Right lobe of liver (tissue), 6 donors: Measurements from ENCODE around the gene HSD17B12. TPM values are rescaled to one million over a fixed set of nuclear protein-coding genes. Genes with fewer than 3 reads are reported as not detected.

ENCODE experiments used
- ATAC-seq, 4 donors: fragments of 200-7000 bp; cut with Tn5 transposase; one replicate each; pipeline ENCODE4 v1.9.1; 2020; ENCODE audit warnings: mild to moderate bottlenecking in 4 of 4, moderate library complexity in 4 of 4
- DNase-seq, 3 donors: peaks; one replicate each; pipeline ENCODE4 v3.0.0-alpha.2; 2020
- H3K27ac ChIP-seq, 3 donors: fragments of 200-600 bp; one replicate each; pipeline ENCODE4 v1.8.0; 2022
- H3K27me3 ChIP-seq, 2 donors: fragments of 200-600 bp; one replicate each; pipeline ENCODE4 v1.8.0; 2022
- H3K36me3 ChIP-seq, 4 donors: fragments of 200-600 bp; sonication (generic) in 1 of 4; one replicate each; pipeline versions ENCODE4 v1.5.1 to v1.8.0; 2017 to 2022; ENCODE audit warnings: control low read depth in 1 of 4
- H3K4me1 ChIP-seq, 4 donors: fragments of 200-600 bp; sonication (generic) in 1 of 4; one replicate each; pipeline versions ENCODE4 v1.5.1 to v1.8.0; 2017 to 2022; ENCODE audit warnings: control low read depth in 1 of 4
- H3K4me3 ChIP-seq, 3 donors: fragments of 200-600 bp; one replicate each; pipeline ENCODE4 v1.8.0; 2022
- H3K9me3 ChIP-seq, 4 donors: fragments of 200-600 bp; sonication (generic) in 1 of 4; one replicate each; pipeline versions ENCODE4 v1.5.1 to v1.8.0; 2017 to 2022; ENCODE audit warnings: control low read depth in 1 of 4
- POLR2A ChIP-seq: fragments of 450-650 bp; IDR thresholded peaks from one replicate; pipeline ENCODE4 v1.6.1; 2017; ENCODE audit warnings: antibody characterized with exemption, mild to moderate bottlenecking
- WGBS: methylation state at CpG from one replicate; pipeline ENCODE4 v1.1.6; 2018; ENCODE audit warnings: low coverage, low lambda C conversion rate; ENCODE audit not compliant: insufficient coverage; ENCODE audit errors: missing lambda C conversion rate; 5-methylcytosine and 5-hydroxymethylcytosine counted together
- intact Hi-C, 2 donors: fragments of 100-400 bp; cut with DNase I; formaldehyde crosslinking; loops; one replicate each; pipeline versions ENCODE4 v1.11.2 to v1.14.1; 2022
- total RNA-seq, 6 experiments: library from RNA; depleted of rRNA in 2 of 6; stranded (reverse); fragments of >200 nt in 2 of 6; fragmentation: NEBNext Ultra II Directional in 3 of 6; extraction: Animal tissue kit (Norgen Biotek cat#: 25700) in 3 of 6; gene quantifications; one replicate each; pipeline versions ENCODE4 v1.1.0 to v1.2.4, GENCODE V29; 2016 to 2023
- TF ChIP-seq, protein P1 (sequence below), 4 donors: fragments of 200-600 bp in 3 of 4; fragments of 450-650 bp in 1 of 4; IDR thresholded peaks; one replicate each; pipeline versions ENCODE4 v1.5.1 to v1.8.0; 2016 to 2022; ENCODE audit warnings: antibody characterized with exemption in 4 of 4, mild to moderate bottlenecking in 2 of 4
- donor health status: DM: no; HTN: yes; CAD: no.
- donor health status: DM: no; HTN: no; CAD: no.
- donor health status: DM: no; HTN: no; CAD: no.
- donor health status: DM: no; HTN: yes; CAD: no.
- donor health status: DM: no; HTN: yes; CAD: no.

Gene HSD17B12
- total RNA-seq, 6 experiments from 2014 or later: 68.3 to 107 (median 93.2) TPM

DNA sequence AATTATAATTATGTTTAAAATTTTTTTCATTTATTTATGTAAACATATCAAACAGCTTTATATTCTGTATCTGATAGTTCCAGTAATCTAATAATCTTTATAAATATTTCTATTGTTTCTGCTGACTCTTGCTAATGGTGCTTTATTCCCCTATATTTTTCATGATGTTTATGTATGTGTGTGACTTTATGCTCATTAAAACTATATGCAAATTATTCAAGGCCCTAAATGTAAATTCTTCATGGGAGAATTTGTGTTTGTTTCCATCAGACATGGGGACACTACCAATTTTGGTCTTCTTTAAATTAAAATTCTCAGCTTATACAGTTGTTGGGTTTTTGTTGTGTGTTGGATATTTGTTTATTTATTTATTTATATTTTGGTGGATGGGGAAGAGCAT lies 186.4 kb downstream of the HSD17B12 start:
- Histone ChIP-seq H3K4me1 (peaks cover 0 to 6% (median 0%) of the 10 kb centered on the region in 4 donors), H3K27me3 (no peaks in the 10 kb centered on the region), H3K36me3 (no peaks in the 10 kb centered on the region), H3K9me3 (no peaks in the 10 kb centered on the region), H3K4me3 (no peak overlapping the region), H3K27ac (no peak overlapping the region)
- DNase-seq: no peak
- ATAC-seq: no peak
- intact Hi-C loops: no loop called here
- TF ChIP-seq POLR2A: no peak

DNA sequence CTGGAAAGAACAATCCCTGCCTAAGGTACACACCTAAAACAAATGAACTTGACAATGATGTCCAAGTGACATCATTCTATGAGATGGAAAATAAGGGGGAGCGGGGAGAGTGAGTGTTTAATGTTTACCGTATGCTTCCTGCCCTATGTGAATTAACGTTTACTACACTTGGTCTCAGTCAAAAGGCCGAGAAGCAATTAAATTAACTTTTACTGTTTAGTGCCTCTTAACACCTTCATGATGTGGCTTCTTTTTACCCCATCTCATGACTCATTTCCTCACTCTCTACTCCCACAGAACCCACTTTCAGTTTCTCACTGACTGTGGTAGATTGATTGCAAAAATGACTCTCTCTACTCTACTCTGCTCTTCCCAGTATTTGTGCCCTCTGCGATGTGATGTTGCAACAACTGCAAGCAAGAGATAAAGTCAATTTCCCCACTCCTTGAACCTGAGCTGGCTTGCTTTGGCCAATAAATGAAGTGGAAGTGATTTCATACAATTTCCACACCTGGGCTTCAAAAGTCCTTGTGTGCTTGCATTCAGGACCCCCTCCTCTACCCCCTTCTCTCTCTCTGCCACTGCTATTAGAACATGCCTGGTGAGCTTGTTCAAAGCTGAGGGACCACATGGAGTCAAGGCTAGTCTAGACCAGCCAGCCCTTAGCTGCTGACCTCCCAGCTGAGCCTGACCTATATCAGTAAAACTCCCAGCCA lies 188.5 kb downstream of the HSD17B12 start:
- Histone ChIP-seq H3K36me3 (no peaks in the 10 kb centered on the region), H3K4me3 (no peak overlapping the region), H3K9me3 (no peaks in the 10 kb centered on the region), H3K27ac (peak overlapping the region in 1 of 3 donors; percentile 2), H3K27me3 (no peaks in the 10 kb centered on the region), H3K4me1 (peaks cover 0 to 6% (median 0%) of the 10 kb centered on the region in 4 donors)
- WGBS: 24% methylated on average over 5 of the region's 5 CpGs
- intact Hi-C loops: no loop called here
- DNase-seq (peak in 1 of 3 donors; percentile 52), ATAC-seq (peak; percentile 88 to 99 (median 97))
- TF ChIP-seq, protein P1, sequence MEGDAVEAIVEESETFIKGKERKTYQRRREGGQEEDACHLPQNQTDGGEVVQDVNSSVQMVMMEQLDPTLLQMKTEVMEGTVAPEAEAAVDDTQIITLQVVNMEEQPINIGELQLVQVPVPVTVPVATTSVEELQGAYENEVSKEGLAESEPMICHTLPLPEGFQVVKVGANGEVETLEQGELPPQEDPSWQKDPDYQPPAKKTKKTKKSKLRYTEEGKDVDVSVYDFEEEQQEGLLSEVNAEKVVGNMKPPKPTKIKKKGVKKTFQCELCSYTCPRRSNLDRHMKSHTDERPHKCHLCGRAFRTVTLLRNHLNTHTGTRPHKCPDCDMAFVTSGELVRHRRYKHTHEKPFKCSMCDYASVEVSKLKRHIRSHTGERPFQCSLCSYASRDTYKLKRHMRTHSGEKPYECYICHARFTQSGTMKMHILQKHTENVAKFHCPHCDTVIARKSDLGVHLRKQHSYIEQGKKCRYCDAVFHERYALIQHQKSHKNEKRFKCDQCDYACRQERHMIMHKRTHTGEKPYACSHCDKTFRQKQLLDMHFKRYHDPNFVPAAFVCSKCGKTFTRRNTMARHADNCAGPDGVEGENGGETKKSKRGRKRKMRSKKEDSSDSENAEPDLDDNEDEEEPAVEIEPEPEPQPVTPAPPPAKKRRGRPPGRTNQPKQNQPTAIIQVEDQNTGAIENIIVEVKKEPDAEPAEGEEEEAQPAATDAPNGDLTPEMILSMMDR (IDR thresholded peaks at IDR 0.05): no peak
- TF ChIP-seq POLR2A: no peak

DNA sequence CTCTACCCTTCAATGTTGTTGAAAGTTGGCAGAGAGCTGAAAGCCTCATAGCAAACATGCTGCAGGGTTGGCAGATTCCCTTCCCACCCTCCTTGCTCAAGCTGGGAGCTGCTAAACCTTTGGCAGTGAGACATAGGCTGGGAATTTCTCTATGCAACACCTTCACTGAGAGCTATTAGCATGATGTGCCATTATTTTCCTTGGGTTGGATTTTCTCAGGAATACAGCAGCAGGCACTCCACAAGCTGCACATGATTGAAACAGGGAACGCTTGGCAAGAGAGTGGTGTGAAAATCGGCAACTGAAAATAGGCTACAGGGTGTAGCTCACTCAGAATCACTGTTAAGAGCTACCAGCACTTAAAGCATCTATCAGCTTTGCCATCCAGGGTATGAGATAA lies 190.5 kb downstream of the HSD17B12 start:
- TF ChIP-seq, protein P1 (IDR thresholded peaks at IDR 0.05): no peak
- Histone ChIP-seq H3K27ac (no peak overlapping the region), H3K4me3 (no peak overlapping the region), H3K36me3 (no peaks in the 10 kb centered on the region), H3K4me1 (peaks cover 0 to 6% (median 0%) of the 10 kb centered on the region in 4 donors), H3K27me3 (no peaks in the 10 kb centered on the region), H3K9me3 (no peaks in the 10 kb centered on the region)
- ATAC-seq (no peak), DNase-seq (no peak)
- intact Hi-C loops: no loop called here
- 66% methylated on average over 2 of the region's 2 CpGs for WGBS

DNA sequence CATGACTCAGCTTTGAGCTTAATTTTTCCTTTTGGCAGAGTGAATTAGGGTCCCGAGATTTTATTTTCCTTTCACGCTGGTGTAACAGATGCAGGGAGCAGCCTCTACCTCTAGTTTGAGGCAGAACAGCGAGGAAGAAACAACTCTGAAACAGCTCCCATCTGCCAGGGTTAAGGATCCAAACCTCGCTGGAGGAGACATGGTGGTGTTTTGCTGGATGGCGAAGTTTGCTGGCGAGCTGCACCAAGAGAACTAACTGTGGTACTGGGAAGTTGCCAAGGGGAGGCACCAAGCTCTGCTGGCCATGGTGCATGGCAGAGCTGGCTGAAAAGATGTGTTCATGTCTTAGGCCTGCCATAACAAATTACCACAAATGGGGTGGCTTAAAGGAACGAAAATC lies 192.5 kb downstream of the HSD17B12 start:
- no peak for ATAC-seq
- intact Hi-C loops: no loop called here
- Histone ChIP-seq H3K27ac (no peak overlapping the region), H3K4me1 (peaks cover 0 to 6% (median 0%) of the 10 kb centered on the region in 4 donors), H3K36me3 (no peaks in the 10 kb centered on the region), H3K9me3 (no peaks in the 10 kb centered on the region), H3K27me3 (peaks cover 0 to 3% of the 10 kb centered on the region in 2 donors), H3K4me3 (no peak overlapping the region)
- no peak for DNase-seq
- 57% methylated on average over 7 of the region's 7 CpGs for WGBS
- no peak for TF ChIP-seq POLR2A
- TF ChIP-seq, protein P1 (IDR thresholded peaks at IDR 0.05): no peak

DNA sequence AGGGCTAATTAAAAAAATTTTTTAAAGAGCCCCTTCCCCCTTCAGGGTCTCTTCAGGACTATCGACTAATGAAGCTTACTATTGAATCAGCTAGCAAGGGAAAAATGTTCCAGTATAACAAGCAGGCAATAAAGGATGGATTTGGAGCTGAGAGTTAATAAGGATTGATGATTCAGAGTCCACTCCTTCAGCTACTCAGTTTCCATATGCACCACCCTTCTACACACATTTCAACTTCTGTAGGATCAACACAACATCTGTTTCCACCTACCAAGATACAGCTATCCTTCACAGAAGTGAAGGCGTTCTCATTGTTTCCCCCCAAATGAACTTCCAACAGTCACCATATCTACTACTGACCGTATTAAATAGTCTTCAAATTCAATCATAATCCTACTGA lies 193.5 kb downstream of the HSD17B12 start:
- H3K4me1 ChIP-seq: peaks cover 0 to 5% (median 0%) of the 10 kb centered on the region in 4 donors
- no peak overlapping the region for H3K4me3 ChIP-seq
- intact Hi-C loops: no loop called here
- WGBS: 43% methylated on average over 3 of the region's 3 CpGs
- H3K27me3 ChIP-seq: peaks cover 0 to 3% of the 10 kb centered on the region in 2 donors
- no peaks in the 10 kb centered on the region for H3K9me3 ChIP-seq
- H3K27ac ChIP-seq: no peak overlapping the region
- DNase-seq: no peak
- no peaks in the 10 kb centered on the region for H3K36me3 ChIP-seq
- no peak for TF ChIP-seq POLR2A
- TF ChIP-seq, protein P1 (IDR thresholded peaks at IDR 0.05): no peak
- ATAC-seq: no peak
